Stomach (tissue), 9 donors: Measurements from ENCODE around the gene GRK3. TPM values are rescaled to one million over a fixed set of nuclear protein-coding genes. Genes with fewer than 3 reads are reported as not detected.

ENCODE experiments used
- DNase-seq, 2 donors: peaks; one replicate each; pipeline versions ENCODE4 v3.0.0 to v3.0.0-alpha.2; 2013 to 2019
- H3K27ac ChIP-seq, 5 donors: fragments of 200-600 bp in 4 of 5; sonication (generic) in 4 of 5; one replicate each; pipeline ENCODE4 v1.5.1; 2013 to 2019; ENCODE audit warnings: mild to moderate bottlenecking in 1 of 5, moderate library complexity in 1 of 5
- H3K27me3 ChIP-seq, 3 donors: fragments of 200-600 bp; sonication (generic); one replicate each; pipeline ENCODE4 v1.5.1; 2017 to 2019; ENCODE audit warnings: mixed run types in 1 of 3
- H3K36me3 ChIP-seq, 4 donors: fragments of 200-600 bp; sonication (generic); 1 replicate in 3 of 4; 2 replicates in 1 of 4; pipeline ENCODE4 v1.5.1; 2016 to 2019
- H3K4me1 ChIP-seq, 4 donors: fragments of 200-600 bp; sonication (generic); one replicate each; pipeline ENCODE4 v1.5.1; 2016 to 2019
- H3K4me3 ChIP-seq, 4 donors: fragments of 200-600 bp; sonication (generic) in 3 of 4; one replicate each; pipeline ENCODE4 v1.5.1; 2016 to 2019; ENCODE audit warnings: mild to moderate bottlenecking in 1 of 4
- H3K9me3 ChIP-seq, 4 donors: fragments of 200-600 bp; sonication (generic); one replicate each; pipeline ENCODE4 v1.5.1; 2016 to 2019
- CTCF ChIP-seq, 7 experiments: fragments of 450-650 bp in 4 of 7; fragments of 200-600 bp in 3 of 7; sonication (generic) in 3 of 7; IDR thresholded peaks; one replicate each; pipeline ENCODE4 v1.5.1; 2016 to 2019; ENCODE audit warnings: antibody characterized with exemption in 7 of 7, control low read depth in 2 of 7, mild to moderate bottlenecking in 1 of 7
- EP300 ChIP-seq: sonication (generic); formaldehyde crosslinking; IDR thresholded peaks from one replicate; pipeline ENCODE4 v1.6.1; 2017; ENCODE audit warnings: antibody characterized with exemption
- POLR2A ChIP-seq, 4 donors: fragments of 450-650 bp; IDR thresholded peaks; one replicate each; pipeline ENCODE4 v1.6.1; 2016; ENCODE audit warnings: antibody characterized with exemption in 4 of 4, control low read depth in 2 of 4, mild to moderate bottlenecking in 1 of 4, moderate library complexity in 1 of 4
- POLR2AphosphoS5 ChIP-seq, 3 donors: sonication (generic); formaldehyde crosslinking; IDR thresholded peaks; one replicate each; pipeline ENCODE4 v1.6.1; 2016; ENCODE audit warnings: antibody characterized with exemption in 3 of 3
- WGBS, 5 donors: extraction: QIAGEN DNeasy Blood & Tissue Kit in 3 of 5; methylation state at CpG; one replicate each; pipeline versions ENCODE4 v1.1.5 to v1.1.7; 2013 to 2018; 5-methylcytosine and 5-hydroxymethylcytosine counted together
- intact Hi-C: fragments of 100-400 bp; cut with DNase I; formaldehyde crosslinking; loops from one replicate; pipeline ENCODE4 v1.15.1; 2023; ENCODE audit warnings: low total_unique reads
- polyA plus RNA-seq, 3 donors: library from polyadenylated mRNA; stranded (reverse); fragments of 200-250 nt; gene quantifications; one replicate each; pipeline ENCODE4 v1.2.3, GENCODE V29; 2013
- total RNA-seq, 5 donors: library from RNA; depleted of rRNA; stranded (reverse); fragments of >200 nt; gene quantifications; one replicate each; pipeline versions ENCODE4 v1.1.0 to v1.2.3, GENCODE V29; 2014 to 2016
- donor health status: healthy with polysubstance abuse.
- donor health status: Bipolar disorder and iron deficiency.
- donor health status: healthy.

The GRK3 gene
- total and polyA plus RNA-seq, 8 donors: 0.87 to 29.5 (median 4.1) TPM

- Histone ChIP-seq H3K36me3 (peaks cover 0 to 20% (median 10%) of the 10 kb centered on the region in 4 donors), H3K27ac (no peak overlapping the region), H3K27me3 (no peaks in the 10 kb centered on the region), H3K4me3 (no peak overlapping the region), H3K4me1 (no peaks in the 10 kb centered on the region), H3K9me3 (no peaks in the 10 kb centered on the region)
- DNase-seq: no peak
- intact Hi-C loops: no loop called here
- WGBS, 5 donors: 65 to 86% (median 76%) methylated on average over 6 of the region's 6 CpGs
- TF ChIP-seq POLR2A (IDR thresholded peaks at IDR 0.05) (no peak), EP300 (no peak), POLR2AphosphoS5 (IDR thresholded peaks at IDR 0.05) (no peak), CTCF (IDR thresholded peaks at IDR 0.05) (no peak)
These were observed 150.3 kb downstream of the GRK3 start for GRCh38 chr22:25714739-25715138.

- Histone ChIP-seq H3K27ac (no peak overlapping the region), H3K36me3 (peaks cover 0 to 16% (median 7%) of the 10 kb centered on the region in 4 donors), H3K27me3 (no peaks in the 10 kb centered on the region), H3K9me3 (no peaks in the 10 kb centered on the region), H3K4me1 (no peaks in the 10 kb centered on the region), H3K4me3 (no peak overlapping the region)
- DNase-seq: no peak
- 83 to 93% (median 89%) methylated on average over 10 of the region's 10 CpGs for WGBS, 5 donors
- intact Hi-C loops: no loop called here
- TF ChIP-seq POLR2A (IDR thresholded peaks at IDR 0.05) (no peak), CTCF (IDR thresholded peaks at IDR 0.05) (no peak), POLR2AphosphoS5 (IDR thresholded peaks at IDR 0.05) (no peak), EP300 (no peak)
These were observed 152.2 kb downstream of the GRK3 start for GRCh38 chr22:25716637-25717036.

- intact Hi-C loops: no loop called here
- Histone ChIP-seq H3K27ac (no peak overlapping the region), H3K4me1 (no peaks in the 10 kb centered on the region), H3K27me3 (no peaks in the 10 kb centered on the region), H3K9me3 (no peaks in the 10 kb centered on the region), H3K36me3 (peaks cover 0 to 31% (median 10%) of the 10 kb centered on the region in 4 donors), H3K4me3 (no peak overlapping the region)
- WGBS, 5 donors: 69 to 92% (median 90%) methylated on average over 10 of the region's 10 CpGs
- no peak for DNase-seq
- TF ChIP-seq POLR2AphosphoS5 (IDR thresholded peaks at IDR 0.05) (no peak), POLR2A (IDR thresholded peaks at IDR 0.05) (no peak), CTCF (IDR thresholded peaks at IDR 0.05) (no peak), EP300 (no peak)
These were observed 153.8 kb downstream of the GRK3 start for GRCh38 chr22:25718135-25718840.

- H3K27ac ChIP-seq: no peak overlapping the region
- no peaks in the 10 kb centered on the region for H3K27me3 ChIP-seq
- no peak for DNase-seq
- H3K36me3 ChIP-seq: peaks cover 0 to 16% (median 7%) of the 10 kb centered on the region in 4 donors
- intact Hi-C loops: no loop called here
- no peaks in the 10 kb centered on the region for H3K9me3 ChIP-seq
- TF ChIP-seq EP300 (no peak), POLR2AphosphoS5 (IDR thresholded peaks at IDR 0.05) (no peak), POLR2A (IDR thresholded peaks at IDR 0.05) (no peak), CTCF (IDR thresholded peaks at IDR 0.05) (no peak)
- no peaks in the 10 kb centered on the region for H3K4me1 ChIP-seq
- WGBS, 5 donors: 91 to 96% (median 94%) methylated on average over 14 to 16 of the region's 16 CpGs
- H3K4me3 ChIP-seq: no peak overlapping the region
These were observed 157.7 kb downstream of the GRK3 start for GRCh38 chr22:25722223-25722622.
